Measurements from ENCODE around the gene PTPN18. TPM values are rescaled to one million over a fixed set of nuclear protein-coding genes. Genes with fewer than 3 reads are reported as not detected.

Gene PTPN18
- total RNA-seq, 1 experiment from 2014 or later: 15.7 TPM

DNA sequence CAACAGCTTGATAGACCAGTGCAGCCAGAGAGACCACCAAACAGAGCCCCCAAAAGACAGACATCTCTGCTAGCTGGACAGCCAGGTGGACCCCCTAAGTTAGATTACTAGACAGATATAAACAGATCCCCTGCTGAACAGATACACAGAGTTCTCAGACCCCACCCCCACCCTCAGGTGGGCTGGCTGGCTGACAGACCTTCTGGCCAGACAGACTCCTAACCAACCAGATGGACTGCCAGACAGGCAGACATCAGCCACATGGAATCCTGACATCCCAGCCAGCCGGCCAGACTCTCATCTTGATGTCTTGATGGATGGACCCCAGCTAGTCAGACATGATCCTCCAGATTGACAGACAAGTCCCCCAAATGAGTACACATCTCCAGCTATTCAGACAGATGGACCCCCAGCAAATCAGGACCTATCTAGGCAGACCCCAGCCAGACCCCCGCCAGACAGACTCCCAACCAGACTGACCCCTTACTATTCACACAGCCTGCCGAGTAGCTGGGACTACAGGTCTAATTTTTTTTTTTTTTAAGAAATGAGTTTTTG lies 18.0 kb downstream of the PTPN18 start (continued):
- TF ChIP-seq FOXK1 (CRISPR knock-in tag; IDR thresholded peaks at IDR 0.05): no peak

DNA sequence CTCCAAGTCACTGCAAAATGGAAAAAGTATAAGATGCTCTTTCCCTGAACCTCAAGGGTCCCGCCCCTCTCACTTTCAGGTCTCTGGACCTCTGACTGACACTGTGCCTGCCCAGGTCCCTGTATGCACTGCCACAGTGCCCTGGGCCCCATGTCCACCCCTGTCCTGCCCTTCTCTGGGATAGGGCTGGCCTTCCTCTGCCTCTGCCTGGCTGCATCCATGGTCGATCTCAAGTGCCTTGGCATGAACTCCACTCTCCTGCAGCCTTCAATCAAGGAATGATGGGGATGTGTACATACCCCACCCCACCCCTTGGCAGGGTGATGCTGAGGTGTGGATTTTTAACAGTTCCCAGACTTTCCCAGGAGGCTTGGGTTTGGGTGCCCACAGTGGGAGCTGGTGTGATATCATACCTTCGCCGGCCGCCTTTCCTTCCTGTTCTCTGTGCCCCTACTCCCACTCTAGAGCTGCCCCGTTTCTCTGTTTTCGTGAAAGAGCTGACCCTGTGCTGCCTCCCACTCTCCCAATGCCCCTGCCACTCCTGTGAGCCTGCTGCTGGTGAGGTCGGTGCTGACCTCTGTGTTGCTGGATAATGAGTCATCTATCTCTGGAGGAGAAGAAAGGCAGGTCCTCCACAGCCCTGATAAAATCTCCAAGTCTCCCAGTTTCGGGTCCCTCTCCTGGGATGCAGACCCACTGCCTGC lies 18.9 kb downstream of the PTPN18 start:
- Mint-ChIP-seq H3K9me3 (no peaks in the 10 kb centered on the region), H3K4me3 (no peak overlapping the region), H3K27me3 (ENCODE audit: low read depth) (peaks cover 4% of the 10 kb centered on the region), H3K4me1 (peaks cover 21% of the 10 kb centered on the region), H3K36me3 (peaks cover 18% of the 10 kb centered on the region), H3K27ac (no peak overlapping the region)
- ChIA-PET CTCF (interaction anchor here (2.4 kb wide), 1 partner anchor 32 kb away, joined by 26 read pairs; the partner anchor contains the start of gene IMP4), POLR2A (no interaction called here)
- no peak for ATAC-seq
- TF ChIP-seq FOXP1 (CRISPR knock-in tag; IDR thresholded peaks at IDR 0.05; ENCODE audit: borderline replicate concordance) (no peak), ZNF232 (CRISPR knock-in tag; IDR thresholded peaks at IDR 0.05) (no peak), ZNF423 (CRISPR knock-in tag; IDR thresholded peaks at IDR 0.05) (no peak), JAZF1 (CRISPR knock-in tag; IDR thresholded peaks at IDR 0.05) (no peak), MYBL2 (CRISPR knock-in tag; IDR thresholded peaks at IDR 0.05) (no peak), IRF2 (CRISPR knock-in tag; IDR thresholded peaks at IDR 0.05; ENCODE audit: borderline replicate concordance, low read depth) (no peak), ELF4 (CRISPR knock-in tag; IDR thresholded peaks at IDR 0.05; ENCODE audit: low read depth) (no peak), SP1 (CRISPR knock-in tag; conservative IDR thresholded peaks at IDR 0.05) (no peak), RELA (CRISPR knock-in tag; IDR thresholded peaks at IDR 0.05; ENCODE audit: borderline replicate concordance) (no peak), GTF2I (CRISPR knock-in tag; conservative IDR thresholded peaks at IDR 0.05) (no peak), ZBTB21 (CRISPR knock-in tag; IDR thresholded peaks at IDR 0.05; ENCODE audit: borderline replicate concordance) (no peak), TCF7 (CRISPR knock-in tag; IDR thresholded peaks at IDR 0.05; ENCODE audit: low read depth) (no peak), NR1H2 (CRISPR knock-in tag; IDR thresholded peaks at IDR 0.05) (no peak), ZNF416 (CRISPR knock-in tag; IDR thresholded peaks at IDR 0.05) (no peak), CREM (CRISPR knock-in tag; IDR thresholded peaks at IDR 0.05) (no peak), ZNF317 (CRISPR knock-in tag; IDR thresholded peaks at IDR 0.05; ENCODE audit: borderline replicate concordance, low read depth) (no peak)
- TF ChIP-seq, protein P1, sequence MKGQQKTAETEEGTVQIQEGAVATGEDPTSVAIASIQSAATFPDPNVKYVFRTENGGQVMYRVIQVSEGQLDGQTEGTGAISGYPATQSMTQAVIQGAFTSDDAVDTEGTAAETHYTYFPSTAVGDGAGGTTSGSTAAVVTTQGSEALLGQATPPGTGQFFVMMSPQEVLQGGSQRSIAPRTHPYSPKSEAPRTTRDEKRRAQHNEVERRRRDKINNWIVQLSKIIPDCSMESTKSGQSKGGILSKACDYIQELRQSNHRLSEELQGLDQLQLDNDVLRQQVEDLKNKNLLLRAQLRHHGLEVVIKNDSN (CRISPR knock-in tag; IDR thresholded peaks at IDR 0.05): no peak
- TF ChIP-seq, protein P2, sequence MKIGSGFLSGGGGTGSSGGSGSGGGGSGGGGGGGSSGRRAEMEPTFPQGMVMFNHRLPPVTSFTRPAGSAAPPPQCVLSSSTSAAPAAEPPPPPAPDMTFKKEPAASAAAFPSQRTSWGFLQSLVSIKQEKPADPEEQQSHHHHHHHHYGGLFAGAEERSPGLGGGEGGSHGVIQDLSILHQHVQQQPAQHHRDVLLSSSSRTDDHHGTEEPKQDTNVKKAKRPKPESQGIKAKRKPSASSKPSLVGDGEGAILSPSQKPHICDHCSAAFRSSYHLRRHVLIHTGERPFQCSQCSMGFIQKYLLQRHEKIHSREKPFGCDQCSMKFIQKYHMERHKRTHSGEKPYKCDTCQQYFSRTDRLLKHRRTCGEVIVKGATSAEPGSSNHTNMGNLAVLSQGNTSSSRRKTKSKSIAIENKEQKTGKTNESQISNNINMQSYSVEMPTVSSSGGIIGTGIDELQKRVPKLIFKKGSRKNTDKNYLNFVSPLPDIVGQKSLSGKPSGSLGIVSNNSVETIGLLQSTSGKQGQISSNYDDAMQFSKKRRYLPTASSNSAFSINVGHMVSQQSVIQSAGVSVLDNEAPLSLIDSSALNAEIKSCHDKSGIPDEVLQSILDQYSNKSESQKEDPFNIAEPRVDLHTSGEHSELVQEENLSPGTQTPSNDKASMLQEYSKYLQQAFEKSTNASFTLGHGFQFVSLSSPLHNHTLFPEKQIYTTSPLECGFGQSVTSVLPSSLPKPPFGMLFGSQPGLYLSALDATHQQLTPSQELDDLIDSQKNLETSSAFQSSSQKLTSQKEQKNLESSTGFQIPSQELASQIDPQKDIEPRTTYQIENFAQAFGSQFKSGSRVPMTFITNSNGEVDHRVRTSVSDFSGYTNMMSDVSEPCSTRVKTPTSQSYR (CRISPR knock-in tag; IDR thresholded peaks at IDR 0.05): no peak
- TF ChIP-seq, protein P3, sequence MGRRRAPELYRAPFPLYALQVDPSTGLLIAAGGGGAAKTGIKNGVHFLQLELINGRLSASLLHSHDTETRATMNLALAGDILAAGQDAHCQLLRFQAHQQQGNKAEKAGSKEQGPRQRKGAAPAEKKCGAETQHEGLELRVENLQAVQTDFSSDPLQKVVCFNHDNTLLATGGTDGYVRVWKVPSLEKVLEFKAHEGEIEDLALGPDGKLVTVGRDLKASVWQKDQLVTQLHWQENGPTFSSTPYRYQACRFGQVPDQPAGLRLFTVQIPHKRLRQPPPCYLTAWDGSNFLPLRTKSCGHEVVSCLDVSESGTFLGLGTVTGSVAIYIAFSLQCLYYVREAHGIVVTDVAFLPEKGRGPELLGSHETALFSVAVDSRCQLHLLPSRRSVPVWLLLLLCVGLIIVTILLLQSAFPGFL (CRISPR knock-in tag; IDR thresholded peaks at IDR 0.05; ENCODE audit: borderline replicate concordance): no peak
- no peak for DNase-seq (ENCODE audit: low spot score)
